Cardiac septum (tissue), 1 donor: ENCODE data around the gene DENND5B. TPM values are rescaled to one million over a fixed set of nuclear protein-coding genes. Genes with fewer than 3 reads are reported as not detected.
"Not testable (repeated sequence)": the region's sequence is repeated elsewhere in the genome, so short reads cannot be mapped to it uniquely, and the experiment has no call there.

ENCODE experiments used
- DNase-seq: peaks from one replicate; pipeline ENCODE4 v3.0.0-alpha.2; 2020; ENCODE audit warnings: low spot score
- intact Hi-C: fragments of 100-400 bp; cut with DNase I; formaldehyde crosslinking; loops from one replicate; pipeline ENCODE4 v1.14.0; 2022
- long read RNA-seq: library from polyadenylated mRNA; unstranded; transcript quantifications from one replicate; pipeline ENCODE4 v2.0.0, GENCODE V29; 2021
- total RNA-seq: library from RNA; stranded (reverse); fragmentation: NEBNext Ultra II Directional; extraction: Animal tissue kit (Norgen Biotek cat#: 25700); gene quantifications from one replicate; pipeline ENCODE4 v1.2.1, GENCODE V29; 2021
- donor health status: DM: no; HTN: no; CAD: no.

DENND5B gene
- 42.3 TPM for total RNA-seq
- long read RNA-seq, full-length matches to known transcripts = 5 of 47 reads
- long read RNA-seq, partial matches to known transcripts = 8 of 47 reads
- long read RNA-seq, other reads (novel, unspliced or antisense) = 34 of 47 reads

DNA sequence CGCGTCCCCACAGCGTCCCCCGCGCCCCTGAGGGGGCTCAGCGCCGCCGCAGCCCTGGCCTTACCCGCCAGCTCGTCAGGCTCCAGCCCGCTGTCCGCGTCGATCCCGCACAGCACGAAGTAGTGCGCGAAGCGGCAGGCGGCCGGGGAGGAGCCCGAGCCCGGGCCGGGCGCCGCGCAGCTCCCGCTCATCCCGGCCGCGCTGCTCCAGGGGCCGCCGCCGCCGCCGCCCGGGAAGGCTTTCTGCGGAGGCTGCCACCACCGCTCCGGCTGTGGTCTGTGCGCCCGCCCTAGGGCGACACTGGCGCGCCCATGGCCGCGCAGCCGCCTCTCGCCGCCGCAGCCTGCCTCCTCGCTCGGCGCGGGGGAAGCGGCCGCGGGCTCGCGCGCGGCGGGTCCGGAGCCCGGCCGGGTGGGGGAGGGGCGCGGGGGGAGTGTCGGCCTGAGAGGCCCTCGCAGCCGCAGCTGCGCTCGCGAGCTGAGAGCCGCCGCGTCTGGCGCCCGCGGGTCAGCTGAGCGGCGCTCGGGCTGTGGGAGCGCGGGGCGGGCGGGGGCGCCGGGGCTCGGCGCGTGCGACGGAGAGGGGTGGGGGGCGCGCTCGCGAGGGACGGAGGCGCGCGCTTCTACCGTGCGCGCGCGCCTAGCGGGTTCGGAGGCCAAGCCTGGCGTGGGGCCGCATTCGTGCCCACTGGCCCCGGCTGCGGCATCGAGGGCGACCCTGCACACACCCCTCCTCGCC is at the start of gene DENND5B:
TSS of gene DENND5B (minus strand) at position 495 of the 738 bp plus-strand sequence. CDS start at position 191, 304 bp downstream.
- intact Hi-C loops = loop anchor here (1.0 to 5.0 kb wide), 3 partner anchors 39 to 264 kb away; partner anchors contain the start of genes AMN1 and SINHCAF
- DNase-seq = peak; percentile 89

DNA sequence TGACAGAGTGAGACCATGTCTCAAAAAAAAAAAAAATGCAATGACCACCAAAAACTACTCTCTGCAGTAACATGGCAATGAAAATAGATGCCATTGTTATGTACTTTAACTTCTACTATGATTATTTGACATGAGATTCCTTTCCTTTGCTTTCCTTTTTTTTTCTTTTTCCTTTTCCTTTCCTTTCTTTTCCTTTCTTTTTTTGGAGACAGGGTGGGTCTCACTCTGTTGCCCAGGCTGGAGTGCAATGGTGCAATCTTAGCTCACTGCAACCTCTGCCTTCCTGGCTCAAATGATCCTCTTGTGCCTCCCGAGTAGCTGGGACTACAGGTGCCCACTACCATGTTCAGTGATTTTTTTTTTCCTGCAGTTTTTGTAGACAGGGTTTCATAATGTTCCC is 43.7 kb upstream of the DENND5B start:
- intact Hi-C loops = no loop called here

DNA sequence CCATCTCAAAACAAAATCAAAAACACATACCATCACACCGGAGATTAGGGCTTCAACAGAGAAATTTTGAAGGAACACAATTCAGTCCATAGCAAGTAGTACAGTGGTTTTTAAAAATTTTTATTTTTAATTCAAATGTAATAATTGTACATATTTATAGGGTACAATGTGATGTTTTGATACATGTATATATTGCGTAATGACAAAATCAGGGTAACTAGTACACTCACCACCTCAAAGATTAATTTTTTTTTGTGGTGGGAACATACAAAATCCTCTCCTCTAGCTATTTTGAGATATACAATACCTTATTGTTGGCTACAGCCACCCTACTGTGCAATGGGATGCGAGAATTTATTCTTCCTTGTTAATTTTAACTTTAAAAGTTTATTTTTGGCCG is 42.5 kb upstream of the DENND5B start:
- DNase-seq = no peak
- intact Hi-C loops = no loop called here

More for the DNA sequence above, 43.7 kb upstream of the DENND5B start:
- no peak for DNase-seq

DNA sequence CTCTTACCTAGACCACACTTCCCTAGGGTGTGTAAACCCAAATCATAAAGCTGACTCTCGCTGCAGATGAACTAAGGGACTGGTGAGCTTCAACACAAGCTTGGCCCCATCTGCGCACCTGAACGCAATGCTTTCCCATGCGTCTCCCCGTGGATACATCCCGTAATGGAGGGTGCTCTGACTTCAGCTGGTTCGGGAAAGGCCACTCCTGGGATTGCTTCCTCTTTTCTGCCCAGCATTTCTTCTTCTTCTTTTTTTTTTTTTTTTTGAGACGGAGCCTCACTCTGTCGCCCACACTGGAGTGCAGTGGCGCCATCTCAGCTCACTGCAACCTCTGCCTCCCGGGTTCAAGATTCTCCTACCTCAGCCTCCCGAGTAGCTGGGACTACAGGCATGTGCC is 40.9 kb upstream of the DENND5B start:
- intact Hi-C loops = no loop called here
- DNase-seq = no peak

DNA sequence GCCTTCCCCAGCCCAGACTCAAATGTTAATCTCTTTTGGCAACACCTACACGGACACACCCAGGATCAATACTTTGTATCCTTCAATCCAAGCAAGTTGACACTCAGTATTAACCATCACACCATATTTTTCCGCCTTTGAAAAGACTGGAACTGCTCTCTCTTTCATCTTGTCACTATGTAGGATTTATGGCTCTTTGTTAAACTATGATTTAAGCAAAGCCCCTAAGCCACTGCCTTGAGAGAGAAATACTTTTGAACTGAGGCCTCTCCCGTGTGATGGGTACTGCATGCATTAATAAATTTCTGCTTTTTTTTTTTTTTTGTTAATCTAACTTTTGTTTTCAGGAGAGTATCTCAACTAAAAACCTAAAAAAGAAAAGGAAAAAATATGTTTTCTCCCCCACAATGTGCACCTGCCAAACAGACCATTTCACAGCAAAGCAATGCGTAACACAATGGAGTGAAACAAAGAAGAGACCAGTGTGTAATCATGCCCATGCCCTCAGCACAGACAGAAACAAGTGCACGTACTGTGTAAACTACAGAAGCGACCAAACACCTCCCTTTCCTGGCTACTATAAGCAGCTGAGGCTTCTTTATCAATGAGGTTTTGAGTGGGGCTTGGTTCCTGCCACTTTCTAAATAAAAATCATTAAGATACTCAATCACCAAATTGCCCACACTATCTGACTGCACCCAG is 40.2 kb upstream of the DENND5B start:
- DNase-seq = no peak
- intact Hi-C loops = no loop called here

DNA sequence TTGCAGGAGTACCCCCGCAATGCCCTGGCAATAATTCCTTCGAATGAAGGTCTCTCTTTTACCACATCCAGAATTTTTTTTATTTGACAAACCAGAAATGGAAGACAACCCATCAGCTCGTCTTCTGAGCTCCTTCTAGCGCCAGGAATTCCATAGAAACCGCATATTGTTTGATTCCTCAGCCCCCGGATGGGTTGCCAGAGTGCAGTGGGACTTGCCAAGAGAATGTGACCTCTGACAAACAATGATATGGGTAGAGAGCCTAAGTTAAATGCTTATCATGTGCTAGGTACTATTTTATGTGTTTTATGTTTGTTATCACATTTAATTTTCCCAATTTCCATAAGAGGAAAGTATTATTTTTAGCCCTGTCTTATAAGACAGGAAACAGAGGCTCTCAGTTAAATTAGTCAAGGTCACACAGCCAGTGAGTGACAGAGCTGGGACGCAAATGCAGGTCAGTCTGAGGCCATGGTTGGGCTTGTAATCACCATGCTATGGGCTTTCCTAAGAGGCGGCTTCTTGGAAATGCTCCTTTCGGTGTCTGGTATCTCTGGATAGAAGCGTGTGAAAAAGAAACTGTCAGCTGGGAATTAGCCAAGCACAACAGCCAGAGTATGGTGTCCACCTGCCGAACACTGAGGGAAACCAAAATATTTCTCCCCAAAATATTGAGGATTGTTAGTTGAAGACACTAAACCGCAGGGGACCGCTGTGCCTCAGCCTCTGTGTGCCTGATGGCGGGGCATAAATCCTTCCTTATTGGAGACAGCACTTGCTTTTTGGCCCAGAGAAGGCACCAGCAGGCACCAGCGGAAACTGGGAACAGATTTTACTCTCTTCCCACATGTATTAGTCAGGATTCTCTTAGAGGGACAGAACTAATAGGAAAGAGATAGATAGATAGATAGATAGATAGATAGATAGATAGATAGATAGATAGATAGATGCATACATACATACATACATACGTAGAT is 39.1 kb upstream of the DENND5B start:
- intact Hi-C loops = loop anchor here (1.0 kb wide), 1 partner anchor 39 kb away; the partner anchor contains the start of gene DENND5B
- DNase-seq = no peak

DNA sequence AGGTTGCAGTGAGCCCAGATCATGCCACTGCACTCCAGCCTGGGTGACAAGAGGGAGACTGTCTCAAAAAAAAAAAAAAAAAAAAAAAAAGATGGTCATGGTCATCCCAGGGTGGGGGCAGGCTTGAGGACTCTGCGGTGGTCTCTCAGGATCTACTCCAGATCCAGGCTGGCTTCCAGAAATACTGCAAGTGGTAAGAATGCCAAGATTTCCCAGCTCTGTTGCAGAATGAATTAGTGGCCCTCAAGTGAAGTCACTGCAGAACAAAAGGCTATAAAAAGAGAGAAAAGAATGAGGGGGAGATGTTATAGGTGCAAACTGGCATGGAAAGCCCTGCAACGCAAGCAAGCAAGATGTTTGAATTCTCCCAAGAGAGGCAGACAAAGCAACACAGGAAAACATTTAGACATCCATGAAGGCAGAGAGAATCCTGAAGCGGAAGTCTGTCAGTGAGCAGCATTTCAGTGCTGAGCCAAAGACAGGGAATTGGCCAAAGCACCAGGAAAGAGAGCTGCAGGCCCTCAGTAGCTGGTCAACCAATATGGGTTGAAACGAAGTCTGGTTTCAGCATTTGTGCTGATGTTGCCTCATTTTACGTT is 36.6 kb upstream of the DENND5B start:
- intact Hi-C loops = no loop called here
- no peak for DNase-seq

DNA sequence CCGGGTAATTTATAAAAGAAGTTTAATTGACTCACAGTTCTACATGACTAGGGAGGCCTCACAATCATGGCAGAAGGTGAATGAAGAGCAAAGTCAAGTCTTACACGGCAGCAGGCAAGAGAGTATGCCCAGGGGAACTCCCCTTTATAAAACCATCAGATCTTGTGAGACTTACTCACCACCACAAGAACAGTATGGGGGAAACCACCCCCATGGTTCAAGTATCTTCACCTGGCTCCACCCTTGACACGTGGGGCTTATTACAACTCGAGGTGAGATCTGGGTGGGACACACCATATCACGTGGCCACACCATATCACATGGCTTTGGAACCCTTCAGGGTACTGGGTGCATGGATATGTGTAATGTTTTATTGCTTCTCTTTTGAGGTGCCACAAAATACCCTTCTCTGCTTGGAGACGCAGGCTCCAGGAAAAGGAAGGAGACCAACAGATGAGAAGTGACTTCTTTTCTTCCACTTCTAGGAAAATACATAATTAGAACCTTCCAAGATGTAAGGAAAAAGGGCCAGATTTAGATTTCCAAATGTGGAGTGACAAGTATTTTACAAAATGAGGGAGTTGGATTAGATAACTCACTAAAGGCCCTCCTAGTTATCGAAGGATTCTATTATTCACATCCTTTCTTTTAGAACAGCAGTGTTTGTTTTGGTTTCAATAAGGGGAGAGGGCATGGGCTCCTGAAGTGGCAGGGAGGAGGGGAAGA is 35.5 kb upstream of the DENND5B start:
- intact Hi-C loops = no loop called here
- no peak for DNase-seq

DNA sequence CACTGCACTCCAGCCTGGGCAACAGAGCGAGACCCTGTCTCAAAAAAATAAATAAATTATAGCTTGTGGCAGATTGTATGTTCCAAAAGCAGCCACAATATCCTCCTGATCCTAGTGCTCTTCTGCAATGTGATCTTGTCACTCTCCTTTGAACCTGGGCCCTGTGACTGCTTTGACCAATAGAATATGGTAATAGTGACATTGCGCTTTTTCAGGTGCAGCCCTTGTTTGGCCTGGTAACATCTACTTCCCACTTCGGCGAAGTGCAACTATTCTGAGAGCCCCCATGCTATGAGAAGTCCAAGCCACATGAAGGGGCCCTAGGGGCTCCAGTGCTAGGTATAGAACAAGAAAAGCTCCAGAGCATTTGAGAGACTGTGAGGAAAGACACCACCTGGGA is 31.1 kb upstream of the DENND5B start:
- intact Hi-C loops = no loop called here
- DNase-seq = no peak

DNA sequence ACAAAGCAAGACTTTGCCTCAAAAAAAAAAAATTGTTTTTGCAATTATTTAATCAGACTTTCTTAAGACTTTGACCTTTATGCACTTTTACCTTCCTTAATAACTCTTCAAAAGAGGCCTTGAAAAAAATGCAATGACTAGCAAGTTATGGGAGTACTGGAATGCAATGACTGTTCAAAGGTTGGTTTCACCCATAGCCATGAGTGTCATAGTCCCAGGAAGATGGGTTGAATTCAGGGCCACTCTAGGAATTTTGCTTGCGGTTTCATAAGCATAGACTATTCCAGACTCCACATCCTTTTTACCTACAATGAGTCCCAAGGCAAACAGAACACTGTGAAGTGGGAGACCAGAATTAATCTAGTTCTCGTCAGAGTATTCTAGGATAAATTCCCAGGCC is 29.4 kb upstream of the DENND5B start:
- intact Hi-C loops = no loop called here
- no peak for DNase-seq

DNA sequence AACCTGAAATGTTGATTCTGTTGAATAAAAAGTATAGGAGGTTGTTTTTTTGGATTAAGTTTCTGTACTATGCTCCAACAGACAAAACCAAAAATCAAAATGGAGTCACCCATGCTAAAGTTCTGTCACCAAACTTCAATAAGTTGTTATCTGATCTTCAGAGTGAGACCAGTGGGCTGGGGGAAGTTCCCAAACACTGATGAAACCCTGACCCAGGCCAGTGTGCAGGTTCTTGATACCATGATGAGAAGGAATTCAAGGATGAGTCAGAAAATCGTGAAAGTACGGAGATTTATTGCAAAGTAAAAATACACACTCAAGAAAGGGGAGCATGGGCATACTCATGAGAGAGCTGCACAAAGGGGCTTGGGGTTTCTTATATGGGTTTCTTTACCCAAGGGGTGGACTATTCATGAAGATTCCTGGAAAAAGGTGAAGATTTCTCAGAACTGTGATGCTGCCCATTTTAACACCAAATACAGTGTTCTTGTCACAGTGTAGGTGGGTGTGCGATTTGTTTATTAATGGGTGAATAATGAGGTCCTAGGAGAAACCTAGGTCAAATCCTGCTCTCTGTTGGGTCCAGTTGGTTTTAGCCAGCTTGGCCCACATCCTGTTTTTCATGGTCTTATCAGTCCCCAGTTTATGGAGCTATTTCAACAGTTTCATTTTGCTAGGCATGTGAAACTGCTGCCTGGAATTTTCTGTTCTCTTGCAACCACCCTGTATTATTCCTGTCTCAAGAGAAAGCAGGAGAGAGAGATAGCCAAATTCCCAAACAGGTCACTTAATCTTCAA is 27.5 kb upstream of the DENND5B start:
- intact Hi-C loops = no loop called here
- no peak for DNase-seq

DNA sequence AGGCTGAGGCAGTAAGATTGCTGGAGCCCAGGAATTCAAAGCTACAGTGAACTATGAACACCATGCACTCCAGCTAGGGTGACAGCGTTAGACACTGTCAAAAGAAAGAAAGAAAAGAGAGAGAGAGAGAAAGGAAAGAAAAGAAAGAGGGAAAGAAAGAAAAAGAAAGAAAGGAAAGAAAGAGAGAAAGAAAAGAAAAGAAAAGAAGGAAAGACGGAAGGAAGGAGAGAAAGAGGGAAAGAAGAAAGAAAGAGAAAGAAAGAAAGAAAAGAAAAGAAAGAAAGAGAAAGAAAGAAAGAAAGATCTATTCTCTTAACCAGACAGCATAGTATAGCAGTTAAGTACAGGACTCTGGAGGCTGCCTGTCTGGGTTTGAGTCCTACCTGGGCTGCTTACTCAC is 21.9 kb upstream of the DENND5B start:
- no peak for DNase-seq
- intact Hi-C loops = no loop called here

DNA sequence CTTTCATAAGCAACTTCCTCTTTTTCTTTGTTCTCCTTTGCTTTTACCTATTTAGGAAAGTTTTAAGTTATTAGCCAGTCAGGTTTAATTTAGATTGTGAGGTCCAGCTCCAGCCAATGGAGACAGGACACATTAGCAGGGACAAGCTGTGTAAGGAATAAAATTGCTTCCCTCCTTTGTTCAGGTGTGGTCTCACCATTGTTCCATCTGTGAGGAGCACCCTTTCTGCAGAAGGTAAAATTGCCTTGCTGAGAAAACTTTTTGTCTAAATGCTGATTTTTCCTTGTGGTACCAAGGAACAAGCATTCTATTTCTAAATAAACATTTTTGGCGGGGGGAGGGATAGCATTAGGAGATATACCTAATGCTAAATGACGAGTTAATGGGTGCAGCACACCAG is 17.4 kb upstream of the DENND5B start:
- intact Hi-C loops, DNase-seq: not testable (repeated sequence)

DNA sequence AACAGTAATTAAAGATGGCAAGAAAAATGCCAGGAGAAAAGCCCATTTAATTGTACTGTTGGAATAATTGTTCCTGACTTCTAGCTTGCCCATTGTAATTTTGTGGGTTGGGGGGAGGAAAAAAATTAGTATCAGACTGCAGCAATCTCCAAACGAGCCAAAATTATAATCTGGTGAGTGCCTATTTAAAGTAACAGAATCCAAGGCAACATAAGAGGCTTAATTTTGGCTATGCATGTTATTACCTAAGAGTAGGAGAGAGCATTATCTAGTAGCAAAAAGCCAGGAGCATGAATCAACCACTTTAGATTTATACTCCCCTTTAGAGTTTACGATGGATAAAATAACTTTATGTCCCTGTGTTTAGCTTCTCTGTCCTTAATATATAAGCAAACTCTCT is 14.6 kb upstream of the DENND5B start:
- intact Hi-C loops = no loop called here
- no peak for DNase-seq

DNA sequence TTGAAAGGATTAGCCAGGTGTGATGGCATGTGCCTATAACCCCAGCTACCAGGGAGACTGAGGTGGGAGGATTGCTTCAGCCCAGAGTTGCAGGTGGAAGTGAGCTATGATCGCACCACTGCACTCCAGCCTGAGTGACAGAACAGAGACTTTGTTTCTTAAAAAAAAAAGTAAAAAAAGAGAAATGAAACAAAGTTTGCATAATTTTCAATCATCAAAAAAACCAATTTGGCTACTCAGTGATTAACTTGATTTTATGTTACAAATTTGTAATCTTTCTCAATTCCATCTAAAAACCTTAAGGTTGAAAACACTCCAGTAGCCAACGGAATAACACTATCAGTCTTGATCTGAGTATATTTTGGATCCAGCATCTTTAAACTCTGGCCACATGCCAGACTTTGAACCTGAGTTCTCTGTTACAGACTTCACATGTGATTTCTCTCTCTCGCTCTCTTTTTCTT is 12.6 kb upstream of the DENND5B start:
- no peak for DNase-seq
- intact Hi-C loops = no loop called here

DNA sequence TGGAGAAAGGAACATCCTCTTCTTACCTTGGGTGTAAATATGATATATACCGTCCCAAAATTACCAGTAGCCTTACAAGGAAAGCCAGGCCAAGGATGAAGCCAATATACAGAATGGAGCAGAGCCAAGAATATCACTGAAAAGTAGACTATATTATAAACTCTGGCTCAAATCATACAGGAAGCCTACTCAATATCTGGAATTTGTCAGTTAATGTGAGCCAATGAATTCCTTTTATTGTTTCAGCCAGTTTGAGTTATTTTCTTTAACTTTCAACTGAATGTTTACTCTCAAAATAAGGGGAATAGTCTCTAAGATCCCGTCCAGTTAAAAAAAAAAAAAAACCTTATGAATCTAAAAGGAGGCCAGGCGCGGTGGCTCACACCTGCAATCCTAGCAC is 9.8 kb upstream of the DENND5B start:
- no peak for DNase-seq
- intact Hi-C loops = no loop called here

DNA sequence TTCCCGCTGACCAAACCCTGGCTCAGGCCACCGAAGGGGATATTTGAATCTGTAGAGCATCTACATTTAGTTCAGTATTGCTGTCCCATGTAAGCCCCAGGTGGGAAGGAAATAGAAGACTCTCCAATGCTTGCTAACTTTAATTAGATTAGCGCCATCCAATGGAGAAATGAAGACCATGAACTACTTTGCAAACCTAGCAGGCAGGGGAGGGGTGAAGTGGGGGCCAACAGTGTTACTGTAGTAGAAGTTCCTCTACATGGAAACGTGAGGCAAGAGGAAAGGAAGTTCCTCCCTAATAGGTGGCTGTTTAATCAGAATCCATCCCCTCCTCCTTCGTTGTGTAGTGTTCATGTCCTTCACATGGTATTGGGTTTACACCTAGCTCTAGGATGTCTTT is 9.3 kb upstream of the DENND5B start:
- DNase-seq = no peak
- intact Hi-C loops = no loop called here

DNA sequence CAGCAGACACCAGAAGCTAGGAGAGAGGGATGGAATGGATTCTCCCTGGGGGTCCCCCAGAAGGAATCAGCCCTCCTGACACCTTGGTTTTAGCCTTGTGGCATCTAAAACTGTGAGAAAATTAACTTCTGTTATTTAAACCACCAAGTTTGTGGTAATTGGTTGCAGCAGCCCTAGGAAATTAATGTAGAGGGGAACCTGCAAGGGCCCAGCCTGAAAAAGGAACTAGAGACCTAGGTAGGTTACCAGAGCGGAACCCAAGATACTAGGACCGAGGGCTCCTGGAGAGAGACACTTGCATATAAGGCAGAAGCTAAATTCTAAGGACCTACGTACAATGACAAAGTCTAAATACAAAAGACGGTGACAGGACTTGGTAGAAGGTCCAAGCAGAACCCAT is 8.1 kb upstream of the DENND5B start:
- no peak for DNase-seq
- intact Hi-C loops = no loop called here
